Measurements from ENCODE around the gene PDHX.

PDHX gene

GRCh38 chr11:35040221-35040942, 124.0 kb downstream of the PDHX start:
- Mint-ChIP-seq H3K27me3 (no peaks in the 10 kb centered on the region), H3K9me3 (peaks cover 0 to 5% of the 10 kb centered on the region in 2 donors), H3K27ac (peak overlapping the region; percentile 85), H3K4me1 (peaks cover 31 to 42% of the 10 kb centered on the region in 2 donors), H3K36me3 (no peaks in the 10 kb centered on the region), H3K4me3 (peak overlapping the region; percentile 39 to 71)
- ATAC-seq (replicated peaks), result peak; percentile 78 to 83
- DNase-seq, result peak; percentile 59

GRCh38 chr11:35041070-35041554, 124.7 kb downstream of the PDHX start:
- Mint-ChIP-seq H3K4me1 (peaks cover 32 to 42% of the 10 kb centered on the region in 2 donors), H3K9me3 (peaks cover 0 to 2% of the 10 kb centered on the region in 2 donors), H3K27ac (peak overlapping the region; percentile 77), H3K4me3 (peak overlapping the region; percentile 1 to 41), H3K27me3 (no peaks in the 10 kb centered on the region), H3K36me3 (no peaks in the 10 kb centered on the region)
- ATAC-seq (replicated peaks), result no peak
- no peak for DNase-seq

GRCh38 chr11:35042224-35042623, 125.8 kb downstream of the PDHX start:
- Mint-ChIP-seq H3K4me1 (peaks cover 29 to 39% of the 10 kb centered on the region in 2 donors), H3K27me3 (no peaks in the 10 kb centered on the region), H3K9me3 (peaks cover 0 to 1% of the 10 kb centered on the region in 2 donors), H3K27ac (no peak overlapping the region), H3K4me3 (no peak overlapping the region), H3K36me3 (peaks cover 0 to 6% of the 10 kb centered on the region in 2 donors)
- DNase-seq (no peak), ATAC-seq (replicated peaks) (no peak)

GRCh38 chr11:35042913-35043312, 126.5 kb downstream of the PDHX start:
- ATAC-seq (replicated peaks) (no peak), DNase-seq (no peak)
- H3K9me3 Mint-ChIP-seq, result peaks cover 2 to 3% of the 10 kb centered on the region in 2 donors
- peaks cover 30 to 46% of the 10 kb centered on the region in 2 donors for H3K4me1 Mint-ChIP-seq
- H3K36me3 Mint-ChIP-seq, result peaks cover 2 to 10% of the 10 kb centered on the region in 2 donors
- H3K27ac Mint-ChIP-seq, result no peak overlapping the region
- no peak overlapping the region for H3K4me3 Mint-ChIP-seq
- no peaks in the 10 kb centered on the region for H3K27me3 Mint-ChIP-seq

GRCh38 chr11:35043936-35044335, 127.5 kb downstream of the PDHX start:
- no peak for DNase-seq
- Mint-ChIP-seq H3K4me3 (no peak overlapping the region), H3K36me3 (peaks cover 12 to 20% of the 10 kb centered on the region in 2 donors), H3K27ac (no peak overlapping the region), H3K4me1 (peaks cover 38 to 56% of the 10 kb centered on the region in 2 donors), H3K9me3 (peaks cover 10 to 12% of the 10 kb centered on the region in 2 donors), H3K27me3 (no peaks in the 10 kb centered on the region)
- no peak for ATAC-seq (replicated peaks)

- H3K4me3 Mint-ChIP-seq, result peak overlapping the region; percentile 57 to 71
- H3K9me3 Mint-ChIP-seq, result peaks cover 12 to 18% of the 10 kb centered on the region in 2 donors
- peaks cover 44 to 66% of the 10 kb centered on the region in 2 donors for H3K4me1 Mint-ChIP-seq
- DNase-seq, result peak; percentile 43
- H3K27ac Mint-ChIP-seq, result peak overlapping the region; percentile 59
- peak; percentile 64 to 79 for ATAC-seq (replicated peaks)
- H3K36me3 Mint-ChIP-seq, result peaks cover 23 to 32% of the 10 kb centered on the region in 2 donors
- no peaks in the 10 kb centered on the region for H3K27me3 Mint-ChIP-seq
Observed at GRCh38 chr11:35045236-35045820, 128.9 kb downstream of the PDHX start.
